GM12872 (cell line): ENCODE results near the gene SLC27A1.

Source experiments
- TF ChIP-seq, protein P1 (sequence below): IDR thresholded peaks from 3 replicates; pipeline ENCODE4 v1.5.1; 2011; ENCODE audit warnings: low read depth, mild to moderate bottlenecking, low read length, moderate library complexity; ENCODE audit not compliant: insufficient read depth

The SLC27A1 gene

GRCh38 chr19:17460372-17461230, 9.7 kb upstream of the SLC27A1 start, which contains the start of gene NXNL1:
Gene NXNL1, minus strand, starts transcription at chr19:17460926. Its CDS starts 57 bp downstream, at chr19:17460869.
- TF ChIP-seq, protein P1, sequence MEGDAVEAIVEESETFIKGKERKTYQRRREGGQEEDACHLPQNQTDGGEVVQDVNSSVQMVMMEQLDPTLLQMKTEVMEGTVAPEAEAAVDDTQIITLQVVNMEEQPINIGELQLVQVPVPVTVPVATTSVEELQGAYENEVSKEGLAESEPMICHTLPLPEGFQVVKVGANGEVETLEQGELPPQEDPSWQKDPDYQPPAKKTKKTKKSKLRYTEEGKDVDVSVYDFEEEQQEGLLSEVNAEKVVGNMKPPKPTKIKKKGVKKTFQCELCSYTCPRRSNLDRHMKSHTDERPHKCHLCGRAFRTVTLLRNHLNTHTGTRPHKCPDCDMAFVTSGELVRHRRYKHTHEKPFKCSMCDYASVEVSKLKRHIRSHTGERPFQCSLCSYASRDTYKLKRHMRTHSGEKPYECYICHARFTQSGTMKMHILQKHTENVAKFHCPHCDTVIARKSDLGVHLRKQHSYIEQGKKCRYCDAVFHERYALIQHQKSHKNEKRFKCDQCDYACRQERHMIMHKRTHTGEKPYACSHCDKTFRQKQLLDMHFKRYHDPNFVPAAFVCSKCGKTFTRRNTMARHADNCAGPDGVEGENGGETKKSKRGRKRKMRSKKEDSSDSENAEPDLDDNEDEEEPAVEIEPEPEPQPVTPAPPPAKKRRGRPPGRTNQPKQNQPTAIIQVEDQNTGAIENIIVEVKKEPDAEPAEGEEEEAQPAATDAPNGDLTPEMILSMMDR, result no peak

DNA sequence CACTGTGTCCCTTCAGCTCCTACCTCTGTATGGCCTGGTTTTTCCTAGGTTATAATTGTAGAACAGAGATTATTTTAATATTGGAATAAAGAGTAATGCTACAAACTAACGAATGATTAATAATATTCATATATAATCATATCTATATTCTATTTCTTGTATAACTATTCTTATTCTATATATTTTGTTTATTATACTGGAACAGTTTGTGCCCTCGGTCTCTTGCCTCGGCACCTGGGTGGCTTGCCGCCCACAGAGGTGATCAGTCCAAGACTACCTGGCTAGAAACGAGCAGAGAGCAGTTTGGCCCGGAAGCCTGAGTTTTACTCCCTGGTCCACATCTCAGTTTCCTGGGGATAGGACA, 3.9 kb upstream of the SLC27A1 start:
- TF ChIP-seq, protein P1, result no peak

DNA sequence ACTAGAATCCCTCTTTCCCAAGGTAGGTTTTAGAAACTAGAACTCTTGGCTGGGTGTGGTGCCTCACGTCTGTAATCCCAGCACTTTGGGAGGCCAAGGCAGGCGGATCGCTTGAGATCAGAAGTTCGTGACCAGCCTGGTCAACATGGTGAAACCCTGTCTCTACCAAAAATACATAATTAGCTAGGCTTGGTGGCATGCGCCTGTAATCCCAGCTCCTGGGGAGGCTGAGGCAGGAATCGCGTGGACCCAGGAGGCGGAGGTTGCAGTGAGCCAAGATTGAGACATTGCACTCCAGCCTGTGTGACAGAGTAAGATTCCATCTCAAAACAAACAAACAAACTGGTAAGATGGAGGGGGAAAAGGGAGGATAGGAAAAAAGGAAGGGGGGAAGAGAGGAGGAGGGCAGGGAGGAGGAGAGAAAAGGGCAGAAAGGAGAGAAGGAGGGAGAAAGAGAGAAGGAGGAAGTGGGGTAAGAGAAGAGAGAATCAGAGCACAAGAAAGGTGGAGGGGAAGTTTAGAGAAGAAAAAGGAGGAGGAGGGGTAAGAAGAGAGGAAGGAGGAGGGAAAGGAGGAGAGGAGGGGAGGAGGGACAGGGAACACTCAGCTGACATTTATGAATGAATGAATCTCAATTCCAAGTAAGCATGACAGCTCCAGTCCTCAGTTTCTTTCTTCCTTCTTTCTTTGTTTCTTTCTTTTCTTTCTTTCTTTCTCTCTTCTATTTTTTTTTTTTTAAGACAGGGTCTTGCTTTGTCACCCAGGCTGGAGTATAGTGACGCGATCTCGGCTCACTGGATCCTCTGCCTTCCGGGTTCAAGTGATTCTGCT, 2.6 kb upstream of the SLC27A1 start:
- TF ChIP-seq, protein P1, result no peak

GRCh38 chr19:17468302-17469091, 1.8 kb upstream of the SLC27A1 start:
- TF ChIP-seq, protein P1, result no peak

DNA sequence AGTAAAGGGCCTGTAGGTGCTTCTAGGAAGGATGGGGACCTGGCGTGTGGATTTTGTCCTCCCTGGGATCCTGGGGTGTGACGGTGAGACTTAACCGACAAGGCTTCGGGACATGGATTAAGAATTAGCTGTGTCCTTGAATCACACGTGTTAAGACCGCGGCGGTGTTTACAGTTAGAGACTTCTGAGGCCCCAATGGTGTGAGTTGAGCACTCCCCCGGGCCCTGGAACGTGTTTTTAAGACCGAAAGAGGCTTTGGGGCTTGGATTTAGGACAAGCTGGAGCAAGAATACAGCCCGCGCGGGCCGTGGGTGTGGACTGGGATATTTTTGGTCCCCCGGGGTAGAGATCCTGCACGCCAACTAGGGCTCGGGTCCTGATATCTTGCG, 1.2 kb upstream of the SLC27A1 start:
- TF ChIP-seq, protein P1, result no peak

DNA sequence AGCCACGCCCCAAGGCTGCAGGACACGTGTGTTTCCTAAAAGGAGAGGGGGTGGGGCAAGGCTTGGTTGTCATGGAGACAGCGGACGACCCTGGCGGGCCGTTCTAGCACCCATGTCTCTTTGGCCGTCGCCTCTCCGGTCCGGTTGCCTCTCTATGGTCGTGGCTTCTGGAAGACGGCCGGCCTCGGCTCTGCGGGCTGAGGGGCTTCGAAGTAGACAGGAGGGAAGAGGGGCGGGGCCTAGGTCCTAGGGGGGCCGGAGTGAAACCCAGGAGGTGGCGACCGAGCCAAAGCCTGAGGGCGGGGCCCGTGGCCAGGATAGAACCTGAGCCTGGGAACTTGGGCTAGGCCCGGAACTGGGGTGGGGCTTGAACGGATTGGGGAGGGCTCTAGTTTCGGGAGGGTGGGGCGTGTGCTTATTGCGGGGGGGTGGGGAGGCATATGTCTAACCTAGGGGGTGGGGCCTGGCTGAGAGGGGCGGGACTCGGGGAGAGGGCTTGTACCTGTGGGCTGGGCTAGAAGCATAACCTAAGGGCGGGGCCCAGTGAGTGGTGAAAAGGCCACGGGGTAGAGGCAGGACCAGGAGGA, 750 bp upstream of the SLC27A1 start:
- TF ChIP-seq, protein P1, result no peak
